Effector CD8-positive, alpha-beta T cell (primary cell): ENCODE measurements around the gene STAT4.

Experiments used
- DNase-seq: peaks from one replicate; lab custom pipeline; 2025; lab: John Stamatoyannopoulos, UW

Gene STAT4

GRCh38 chr2:191014653-191015020, 136.2 kb downstream of the STAT4 start:
- no peak for DNase-seq

DNA sequence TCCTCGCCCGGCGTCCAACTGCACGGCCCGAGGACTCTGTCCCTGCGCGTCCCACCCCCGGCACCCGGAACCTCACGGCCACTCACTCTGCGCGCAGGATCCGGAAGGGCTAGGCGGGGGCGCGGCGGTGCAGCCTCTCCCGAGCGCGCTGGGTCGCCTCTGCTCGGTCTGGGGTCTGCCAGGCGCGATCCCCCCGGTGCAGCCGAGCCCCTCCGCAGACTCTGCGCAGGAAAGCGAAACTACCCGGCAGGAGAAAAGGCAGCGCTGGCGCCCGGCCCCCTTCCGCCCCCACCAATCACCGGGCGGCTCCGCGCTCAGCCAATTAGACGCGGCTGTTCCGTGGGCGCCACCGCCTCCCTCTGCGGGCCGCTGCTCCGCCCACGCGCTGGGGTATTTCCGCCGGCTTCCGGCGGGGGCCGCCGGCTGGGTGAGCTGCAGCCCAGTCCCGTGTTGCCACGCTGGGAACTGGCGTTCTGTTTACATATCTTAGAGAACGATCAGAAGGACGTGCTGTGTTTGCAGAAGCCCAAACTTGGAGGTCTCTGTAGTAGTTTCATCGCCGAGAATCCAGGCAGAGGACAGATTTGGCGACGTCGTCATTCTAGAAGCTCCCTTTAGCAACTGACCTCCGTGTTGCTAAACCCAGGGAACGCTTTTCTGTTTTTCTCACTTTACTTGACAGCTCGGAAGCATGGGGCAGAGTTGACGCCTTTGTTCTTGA, 136.7 kb downstream of the STAT4 start, which contains the start of gene STAT1:
TSS of gene STAT1 (minus strand) at position 240 of the 721 bp plus-strand sequence. CDS start 4,168 bp downstream, outside the sequence.
- DNase-seq: peak; percentile 92

- no peak for DNase-seq
Measured at GRCh38 chr2:191013682-191013931, 137.2 kb downstream of the STAT4 start.

DNA sequence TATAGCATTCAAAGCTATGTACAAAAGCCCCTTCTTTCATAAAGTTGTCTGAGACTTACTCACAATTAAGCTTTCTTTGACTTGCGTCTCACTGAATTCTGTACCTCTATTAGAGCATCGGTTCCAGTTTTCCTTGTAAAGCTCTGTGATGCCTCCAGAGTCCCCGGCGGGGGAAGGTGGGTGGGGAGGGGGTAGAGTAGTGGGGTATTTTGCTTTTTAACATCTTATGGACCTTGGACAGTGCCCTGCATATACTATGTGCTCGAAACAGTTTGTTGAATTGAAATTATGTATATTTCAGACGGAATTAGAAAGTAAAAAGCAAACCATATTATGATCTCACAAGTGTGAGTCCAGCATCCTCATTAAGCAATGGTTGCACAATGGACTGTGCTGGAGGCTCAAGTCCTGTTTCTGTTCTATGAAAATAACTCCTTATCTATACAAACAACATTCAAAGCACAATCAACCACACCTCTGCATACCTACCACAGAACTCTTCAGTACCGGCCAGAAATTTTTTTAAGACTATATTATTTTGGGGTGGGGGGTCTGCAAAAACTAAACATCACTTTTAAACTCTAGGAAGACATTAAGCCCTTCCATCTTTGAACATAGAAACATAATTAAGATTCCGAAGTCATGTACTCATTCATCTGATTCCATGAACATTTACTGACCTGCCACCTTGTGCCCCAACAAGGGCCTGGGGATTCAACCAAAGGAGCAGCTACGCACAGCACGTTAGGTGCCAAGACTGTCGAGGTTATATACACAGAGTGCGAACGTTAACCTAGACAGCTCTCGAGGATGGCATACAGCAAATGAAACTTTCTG, 137.7 kb downstream of the STAT4 start:
- DNase-seq: no peak

GRCh38 chr2:191012346-191012745, 138.4 kb downstream of the STAT4 start:
- DNase-seq: no peak

DNA sequence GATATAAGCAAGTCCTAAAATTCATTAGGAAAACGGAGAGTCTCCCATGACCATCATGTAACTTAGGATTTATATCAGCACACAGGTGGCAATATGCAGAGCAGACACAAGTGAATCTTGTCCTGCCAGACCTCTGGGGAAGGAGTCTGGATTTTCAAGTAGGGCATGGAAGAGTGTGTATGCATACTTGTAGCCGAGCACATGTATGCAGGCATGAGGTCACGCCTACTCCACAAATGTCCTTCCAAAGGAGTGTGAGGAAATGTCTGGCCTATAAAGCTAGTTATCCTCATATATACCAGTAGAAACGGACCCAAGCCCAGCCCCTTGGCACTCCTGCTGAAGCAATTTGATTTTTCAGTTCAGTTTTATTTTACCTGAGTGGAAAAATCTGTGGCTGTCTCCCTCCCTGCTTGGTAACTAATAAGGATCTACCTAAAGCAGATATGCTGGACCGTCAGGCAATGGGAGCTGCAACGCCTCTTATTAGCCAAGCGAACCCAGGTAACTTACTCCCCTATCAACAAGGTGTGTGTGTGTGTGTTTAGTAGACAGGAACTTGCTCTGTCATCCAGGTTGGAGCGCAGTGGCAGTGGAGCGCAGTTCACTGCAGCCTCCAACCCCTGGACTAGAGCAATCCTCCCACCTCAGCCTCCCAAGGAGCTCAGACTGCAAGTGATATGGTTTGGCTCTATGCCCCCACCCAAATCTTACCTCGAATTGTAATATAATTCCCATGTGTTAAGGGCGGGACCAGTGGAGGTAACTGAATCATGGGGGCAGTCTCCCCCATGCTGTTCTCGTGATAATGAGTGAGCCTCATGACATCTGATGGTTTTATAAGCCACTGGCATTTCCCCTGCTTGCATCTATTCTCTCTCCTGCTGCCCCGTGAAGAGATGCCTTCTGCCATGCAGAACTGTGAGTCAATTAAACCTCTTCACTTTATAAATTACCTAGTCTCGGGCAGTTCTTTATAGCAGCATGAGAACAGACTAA, 139.6 kb downstream of the STAT4 start:
- DNase-seq: no peak

DNA sequence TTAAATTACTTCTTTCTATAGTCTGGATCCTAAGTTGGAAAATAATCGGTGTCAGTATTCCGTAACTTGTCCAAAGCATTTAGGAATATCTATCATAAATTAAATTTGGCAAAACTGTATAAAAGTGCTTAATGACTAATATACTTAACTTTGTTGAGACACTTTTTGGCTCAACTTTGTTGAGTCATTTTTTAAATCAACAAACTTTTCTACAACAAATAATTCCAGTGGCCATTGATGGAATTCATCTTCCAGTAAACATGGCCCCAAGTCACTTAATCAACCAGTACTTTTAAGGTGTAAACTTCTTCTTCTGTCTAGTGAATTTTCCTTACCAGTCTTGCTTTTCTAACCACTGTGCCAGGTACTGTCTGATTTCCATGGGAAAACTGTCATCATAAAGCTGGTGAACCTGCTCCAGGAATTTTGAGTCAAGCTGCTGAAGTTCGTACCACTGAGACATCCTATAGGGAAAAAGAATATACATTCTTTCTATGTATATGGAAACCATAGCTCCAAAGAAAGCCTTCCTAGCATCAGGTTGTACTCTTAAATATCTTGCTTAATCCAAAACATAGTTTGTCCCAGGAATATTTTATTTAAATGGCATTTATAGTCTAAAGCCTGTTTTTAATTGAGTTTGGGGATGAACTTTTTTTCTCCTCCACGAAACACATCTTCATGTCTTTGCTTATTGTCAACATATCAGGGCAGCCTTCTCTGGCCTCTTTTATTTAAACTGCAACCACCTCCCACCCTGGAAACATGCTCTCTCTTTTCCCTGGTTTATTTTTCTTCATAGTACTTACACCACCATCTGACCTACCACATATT, 141.0 kb downstream of the STAT4 start:
- DNase-seq: no peak

GRCh38 chr2:191008286-191008685, 142.5 kb downstream of the STAT4 start:
- no peak for DNase-seq

DNA sequence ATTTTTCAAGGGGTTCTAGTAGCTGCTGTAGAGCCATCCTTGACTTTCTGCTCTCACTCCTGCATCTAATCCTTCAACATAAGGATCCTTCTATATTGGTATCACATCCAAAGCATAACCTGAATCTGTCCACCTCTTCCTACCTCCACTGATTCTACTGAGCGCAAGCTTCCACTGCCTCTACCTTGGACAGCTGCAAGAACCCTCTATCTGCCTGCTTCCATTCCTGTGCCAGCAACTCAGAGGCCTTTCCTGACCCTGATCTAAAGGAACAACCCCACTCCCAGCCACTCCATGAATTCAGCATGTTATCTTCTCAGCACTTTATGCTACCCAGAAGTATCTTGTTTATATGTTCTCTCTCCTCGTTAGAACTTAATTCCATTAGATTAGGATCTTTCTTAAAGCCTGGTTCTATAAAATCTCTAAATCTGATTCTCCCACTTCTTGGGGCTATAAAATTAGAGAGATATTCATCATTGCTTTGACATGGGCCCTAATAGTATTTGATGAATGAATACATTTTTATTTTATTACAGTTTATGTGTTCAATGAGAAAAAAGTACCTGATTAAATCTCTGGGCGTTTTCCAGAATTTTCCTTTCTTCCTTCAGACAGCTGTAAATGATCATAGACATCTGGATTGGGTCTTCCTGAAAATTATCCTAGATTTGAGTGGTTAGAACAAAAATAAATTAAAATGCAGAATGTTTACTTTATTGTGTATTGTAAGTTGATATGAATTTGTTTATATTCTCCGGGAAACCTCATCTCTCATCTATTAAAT, 143.6 kb downstream of the STAT4 start:
- DNase-seq: no peak

DNA sequence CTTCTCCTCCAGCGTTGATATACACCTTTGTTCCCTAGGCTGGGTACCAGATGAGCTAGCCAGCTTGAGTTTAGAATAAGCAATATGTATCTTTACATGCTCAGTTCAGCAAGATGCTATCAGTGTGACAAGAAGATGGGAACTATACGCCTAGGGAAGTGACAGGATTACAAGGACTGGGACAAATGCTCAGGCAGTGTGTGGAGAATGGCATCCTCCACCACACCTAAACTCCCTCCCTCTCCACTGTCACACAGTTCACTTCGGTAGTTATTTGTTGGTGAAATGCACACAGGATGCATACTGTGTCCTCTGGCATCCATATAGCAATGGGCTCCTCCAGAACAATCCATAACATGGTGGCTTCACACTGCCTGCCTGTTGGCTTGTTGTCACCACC, 144.5 kb downstream of the STAT4 start:
- no peak for DNase-seq

- no peak for DNase-seq
Measured at GRCh38 chr2:191003405-191004309, 147.1 kb downstream of the STAT4 start.

- DNase-seq: no peak
Measured at GRCh38 chr2:191001624-191002023, 149.2 kb downstream of the STAT4 start.

- DNase-seq: no peak
Measured at GRCh38 chr2:191001032-191001431, 149.8 kb downstream of the STAT4 start.

DNA sequence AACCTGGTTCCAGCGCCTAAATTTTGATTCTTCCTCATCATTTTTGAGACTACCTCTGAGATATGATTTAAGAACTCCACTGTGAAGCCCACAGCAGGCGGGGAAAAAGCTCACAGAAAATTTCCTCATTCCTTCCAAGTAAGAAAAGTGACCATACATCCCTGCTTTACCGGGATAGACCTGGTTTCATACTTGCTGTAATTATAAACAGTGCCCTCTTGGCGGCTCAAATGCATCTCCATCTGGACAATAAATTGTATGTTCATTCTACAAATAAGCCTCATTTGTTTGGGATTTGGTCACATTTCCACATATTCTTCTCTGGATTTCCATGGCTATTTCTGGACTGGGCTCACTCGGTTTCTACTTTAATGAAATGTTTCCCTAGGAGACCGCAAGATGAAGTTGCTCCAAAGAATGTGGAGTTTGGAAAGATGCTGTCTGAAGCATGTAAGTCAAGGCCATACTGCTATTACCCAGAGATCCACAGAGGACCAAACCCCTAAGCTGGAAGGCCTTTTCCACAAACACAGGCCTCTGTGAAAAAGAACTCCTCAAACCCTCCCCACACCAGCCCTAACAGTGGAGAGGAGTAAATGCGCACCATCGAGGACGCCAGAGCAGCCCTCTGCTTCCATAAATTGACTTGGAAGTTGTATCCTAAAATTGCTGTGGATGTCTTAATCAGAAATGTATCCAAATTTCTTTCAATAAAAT, 150.7 kb downstream of the STAT4 start:
- no peak for DNase-seq

DNA sequence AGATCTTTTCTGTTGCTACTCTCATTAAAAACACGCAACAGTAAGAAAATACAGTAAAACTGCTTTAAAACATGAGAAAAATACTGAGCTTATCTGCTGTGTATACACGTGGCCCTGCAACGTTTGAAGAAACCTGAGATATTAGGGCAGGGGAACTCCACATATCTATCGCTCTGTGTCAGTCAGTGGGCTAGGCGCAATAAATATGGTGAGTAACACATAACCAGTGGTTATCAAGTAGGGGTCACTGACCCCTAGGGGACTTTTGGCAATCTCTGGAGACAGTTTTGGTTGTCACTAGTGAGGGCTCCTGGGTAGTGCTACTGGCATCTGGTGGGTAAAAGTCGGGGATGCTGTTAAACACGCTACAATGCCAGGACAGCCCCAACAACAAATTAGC, 151.7 kb downstream of the STAT4 start:
- DNase-seq: no peak

DNA sequence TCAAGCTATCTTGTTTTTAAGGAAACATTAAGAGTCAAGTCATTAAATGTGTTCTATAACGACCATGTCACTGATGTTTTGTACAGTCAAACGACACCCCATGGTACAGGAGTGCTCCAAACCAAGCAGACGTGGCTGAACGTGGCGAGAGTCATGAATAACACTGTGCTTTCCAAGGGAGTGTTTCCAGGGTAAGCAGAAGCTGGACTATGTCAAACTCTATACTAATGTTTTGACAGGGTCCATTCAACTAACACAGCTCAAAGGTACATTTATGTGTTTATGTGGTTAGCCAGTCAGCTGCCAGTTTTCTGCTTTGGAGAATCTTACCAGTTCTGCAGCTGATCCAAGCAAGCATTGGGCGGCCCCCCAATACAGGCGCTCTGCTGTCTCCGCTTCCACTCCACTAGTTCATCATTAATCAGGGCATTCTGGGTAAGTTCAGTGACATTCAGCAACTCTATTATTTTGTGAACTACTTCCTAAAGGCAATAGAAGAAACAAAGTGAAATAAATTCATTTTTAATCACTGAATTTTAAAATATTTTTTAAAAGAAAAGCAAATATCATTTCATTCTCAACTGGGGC, 153.2 kb downstream of the STAT4 start:
- DNase-seq: no peak

DNA sequence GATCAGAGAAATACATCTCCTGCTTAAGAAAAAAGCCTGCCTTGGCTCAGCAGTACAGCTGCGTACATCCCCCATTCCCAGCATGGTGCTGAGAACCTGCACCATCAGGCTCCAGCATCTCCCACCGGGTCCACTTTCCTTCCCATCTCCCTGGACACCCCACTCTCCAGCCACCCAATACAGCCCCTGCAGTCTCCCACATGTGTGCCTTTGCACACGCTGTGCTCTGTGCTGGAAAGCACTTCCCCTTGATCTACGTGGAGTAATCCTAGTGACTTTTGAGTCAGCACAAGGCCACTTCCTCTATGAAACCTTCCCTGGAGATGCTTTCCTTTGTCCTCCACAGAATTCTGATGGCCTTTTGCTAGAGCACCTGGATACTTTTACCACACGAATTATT, 153.8 kb downstream of the STAT4 start:
- DNase-seq: no peak

DNA sequence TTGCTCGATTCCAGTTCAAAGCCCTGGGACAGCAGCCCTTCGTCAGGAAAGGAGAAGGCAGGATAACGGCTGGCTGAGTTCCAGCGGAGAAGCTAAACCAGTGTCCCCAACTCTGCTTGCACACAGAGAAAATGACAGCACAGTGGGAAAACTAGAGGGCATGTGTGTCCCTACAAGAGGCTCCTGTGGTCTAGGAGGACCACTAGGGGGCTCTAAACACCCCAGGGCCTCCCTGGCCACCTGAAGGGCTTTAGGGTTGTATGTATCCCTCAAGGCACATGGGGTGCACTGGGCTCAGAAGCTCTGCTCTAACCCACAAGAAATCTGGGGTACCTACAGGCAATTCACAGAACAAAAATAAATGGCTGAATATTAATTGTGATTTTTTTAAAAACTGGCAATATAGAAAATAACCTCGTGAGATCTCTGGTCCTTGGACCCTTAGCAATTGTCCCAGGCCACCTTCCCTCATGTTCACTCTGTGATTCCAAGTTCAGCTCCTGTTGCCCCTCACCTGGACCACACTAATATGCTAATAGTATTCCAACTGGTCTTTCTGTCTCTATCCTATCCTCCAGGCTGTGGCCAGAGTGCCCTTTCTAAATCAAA, 154.4 kb downstream of the STAT4 start:
- peak; percentile 14 for DNase-seq
